SIG-M5 treated with dmso at 0.1 percent for 504 hours (cell line): ENCODE data around the gene CDKN2D.

Experiments
- DNase-seq: peaks from one replicate; lab custom pipeline; 2025; ENCODE audit not compliant: unreplicated experiment; lab: John Stamatoyannopoulos, UW

Gene CDKN2D

GRCh38 chr19:10521461-10522171, 47.2 kb downstream of the CDKN2D start:
- DNase-seq: no peak

- peak; percentile 37 for DNase-seq
Measured at GRCh38 chr19:10520652-10521318, 48.0 kb downstream of the CDKN2D start.

GRCh38 chr19:10519421-10519820, 49.4 kb downstream of the CDKN2D start:
- DNase-seq: no peak

GRCh38 chr19:10518444-10519361, 50.1 kb downstream of the CDKN2D start:
- no peak for DNase-seq

- DNase-seq: no peak
Measured at GRCh38 chr19:10517760-10518443, 50.9 kb downstream of the CDKN2D start.

GRCh38 chr19:10517361-10517759, 51.4 kb downstream of the CDKN2D start, which contains the start of gene S1PR5:
Gene S1PR5 (minus strand): TSS chr19:10517447. CDS start chr19:10515011, 2,436 bp downstream.
- no peak for DNase-seq

GRCh38 chr19:10516671-10517286, 52.0 kb downstream of the CDKN2D start:
- no peak for DNase-seq
